ENCODE measurements around the gene SNF8.
"Not testable (repeated sequence)": the region's sequence is repeated elsewhere in the genome, so short reads cannot be mapped to it uniquely, and the experiment has no call there.

SNF8 gene

GRCh38 chr17:48970865-48971687 lies 26.4 kb upstream of the SNF8 start:
- Histone ChIP-seq H3K27ac (ENCODE audit: low read depth, low read length) (peak overlapping the region; percentile 59; the same call in 1 of the 2 replicates), H3K4me3 (ENCODE audit: low read depth, low read length) (no peak overlapping the region), H2AFZ (ENCODE audit: low read length, unreplicated experiment) (no peak overlapping the region)

GRCh38 chr17:48970224-48970623 lies 25.6 kb upstream of the SNF8 start:
- Histone ChIP-seq H3K4me1 (ENCODE audit: control insufficient read depth, insufficient read depth, low read length, unreplicated experiment) (peaks cover 25% of the 10 kb centered on the region), H3K4me3 (ENCODE audit: low read depth, low read length) (no peak overlapping the region), H3K27ac (ENCODE audit: low read depth, low read length) (no peak overlapping the region), H3K79me2 (ENCODE audit: control insufficient read depth, insufficient read depth, low read length, unreplicated experiment) (no peaks in the 10 kb centered on the region), H2AFZ (ENCODE audit: low read length, unreplicated experiment) (no peak overlapping the region), H3K27me3 (ENCODE audit: insufficient read depth, low read length) (no peaks in the 10 kb centered on the region), H3K36me3 (ENCODE audit: insufficient read depth, low read length) (no peaks in the 10 kb centered on the region)

More at GRCh38 chr17:48970865-48971687, 26.4 kb upstream of the SNF8 start:
- no peaks in the 10 kb centered on the region for H3K36me3 ChIP-seq (ENCODE audit: insufficient read depth, low read length)
- H3K79me2 ChIP-seq (ENCODE audit: control insufficient read depth, insufficient read depth, low read length, unreplicated experiment), result no peaks in the 10 kb centered on the region
- H3K27me3 ChIP-seq (ENCODE audit: insufficient read depth, low read length), result no peaks in the 10 kb centered on the region
- peaks cover 25% of the 10 kb centered on the region for H3K4me1 ChIP-seq (ENCODE audit: control insufficient read depth, insufficient read depth, low read length, unreplicated experiment)

- Histone ChIP-seq H2AFZ (ENCODE audit: low read length, unreplicated experiment) (peak overlapping the region; percentile 99), H3K4me1 (ENCODE audit: control insufficient read depth, insufficient read depth, low read length, unreplicated experiment) (peaks cover 17% of the 10 kb centered on the region), H3K36me3 (ENCODE audit: insufficient read depth, low read length) (no peaks in the 10 kb centered on the region), H3K4me3 (ENCODE audit: low read depth, low read length) (peak overlapping the region; percentile 55), H3K79me2 (ENCODE audit: control insufficient read depth, insufficient read depth, low read length, unreplicated experiment) (no peaks in the 10 kb centered on the region), H3K27ac (ENCODE audit: low read depth, low read length) (no peak overlapping the region), H3K27me3 (ENCODE audit: insufficient read depth, low read length) (no peaks in the 10 kb centered on the region)
Observed at GRCh38 chr17:48961516-48962233, 17.0 kb upstream of the SNF8 start.

- Histone ChIP-seq H2AFZ (ENCODE audit: low read length, unreplicated experiment) (peak overlapping the region; percentile 31), H3K27me3 (ENCODE audit: insufficient read depth, low read length) (no peaks in the 10 kb centered on the region), H3K4me1 (ENCODE audit: control insufficient read depth, insufficient read depth, low read length, unreplicated experiment) (peaks cover 17% of the 10 kb centered on the region)
Observed at GRCh38 chr17:48960834-48961515, 16.3 kb upstream of the SNF8 start.

GRCh38 chr17:48954300-48954755 lies 9.7 kb upstream of the SNF8 start:
- no peaks in the 10 kb centered on the region for H3K4me1 ChIP-seq (ENCODE audit: control insufficient read depth, insufficient read depth, low read length, unreplicated experiment)

More at GRCh38 chr17:48960834-48961515, 16.3 kb upstream of the SNF8 start:
- Histone ChIP-seq H3K36me3 (ENCODE audit: insufficient read depth, low read length) (no peaks in the 10 kb centered on the region), H3K27ac (ENCODE audit: low read depth, low read length) (no peak overlapping the region), H3K4me3 (ENCODE audit: low read depth, low read length) (peak overlapping the region; percentile 55), H3K79me2 (ENCODE audit: control insufficient read depth, insufficient read depth, low read length, unreplicated experiment) (no peaks in the 10 kb centered on the region)

GRCh38 chr17:48952904-48953303 lies 8.3 kb upstream of the SNF8 start:
- Histone ChIP-seq H3K4me3 (ENCODE audit: low read depth, low read length) (no peak overlapping the region), H3K79me2 (ENCODE audit: control insufficient read depth, insufficient read depth, low read length, unreplicated experiment) (no peaks in the 10 kb centered on the region), H3K4me1 (ENCODE audit: control insufficient read depth, insufficient read depth, low read length, unreplicated experiment) (no peaks in the 10 kb centered on the region), H3K36me3 (ENCODE audit: insufficient read depth, low read length) (no peaks in the 10 kb centered on the region), H2AFZ (ENCODE audit: low read length, unreplicated experiment) (peak overlapping the region; percentile 5), H3K27me3 (ENCODE audit: insufficient read depth, low read length) (no peaks in the 10 kb centered on the region), H3K27ac (ENCODE audit: low read depth, low read length) (no peak overlapping the region)

More at GRCh38 chr17:48954300-48954755, 9.7 kb upstream of the SNF8 start:
- no peak overlapping the region for H3K27ac ChIP-seq (ENCODE audit: low read depth, low read length)
- H3K79me2 ChIP-seq (ENCODE audit: control insufficient read depth, insufficient read depth, low read length, unreplicated experiment), result no peaks in the 10 kb centered on the region
- no peak overlapping the region for H2AFZ ChIP-seq (ENCODE audit: low read length, unreplicated experiment)
- H3K36me3 ChIP-seq (ENCODE audit: insufficient read depth, low read length), result no peaks in the 10 kb centered on the region
- H3K4me3 ChIP-seq (ENCODE audit: low read depth, low read length), result no peak overlapping the region
- H3K27me3 ChIP-seq (ENCODE audit: insufficient read depth, low read length), result no peaks in the 10 kb centered on the region

GRCh38 chr17:48951572-48951971 lies 6.9 kb upstream of the SNF8 start:
- no peaks in the 10 kb centered on the region for H3K36me3 ChIP-seq (ENCODE audit: insufficient read depth, low read length)
- H3K27me3 ChIP-seq (ENCODE audit: insufficient read depth, low read length), result no peaks in the 10 kb centered on the region
- H3K79me2 ChIP-seq (ENCODE audit: control insufficient read depth, insufficient read depth, low read length, unreplicated experiment), result no peaks in the 10 kb centered on the region
- no peak overlapping the region for H3K4me3 ChIP-seq (ENCODE audit: low read depth, low read length)
- no peak overlapping the region for H2AFZ ChIP-seq (ENCODE audit: low read length, unreplicated experiment)
- no peaks in the 10 kb centered on the region for H3K4me1 ChIP-seq (ENCODE audit: control insufficient read depth, insufficient read depth, low read length, unreplicated experiment)
- H3K27ac ChIP-seq (ENCODE audit: low read depth, low read length), result no peak overlapping the region

GRCh38 chr17:48945261-48945651 lies 614 bp upstream of the SNF8 start:
- Histone ChIP-seq H3K79me2 (ENCODE audit: control insufficient read depth, insufficient read depth, low read length, unreplicated experiment) (peaks cover 21% of the 10 kb centered on the region), H3K4me3 (ENCODE audit: low read depth, low read length) (peak overlapping the region; percentile 99), H2AFZ (ENCODE audit: low read length, unreplicated experiment) (peak overlapping the region; percentile 98), H3K27ac (ENCODE audit: low read depth, low read length) (peak overlapping the region; percentile 88), H3K4me1 (ENCODE audit: control insufficient read depth, insufficient read depth, low read length, unreplicated experiment) (peaks cover 18% of the 10 kb centered on the region)
- H3K27me3 ChIP-seq (ENCODE audit: insufficient read depth, low read length); H3K36me3 ChIP-seq (ENCODE audit: insufficient read depth, low read length): not testable (repeated sequence)

GRCh38 chr17:48933035-48933434 lies 11.6 kb downstream of the SNF8 start:
- no peak overlapping the region for H2AFZ ChIP-seq (ENCODE audit: low read length, unreplicated experiment)
- no peak overlapping the region for H3K4me3 ChIP-seq (ENCODE audit: low read depth, low read length)
- H3K27me3 ChIP-seq (ENCODE audit: insufficient read depth, low read length), result no peaks in the 10 kb centered on the region
- H3K27ac ChIP-seq (ENCODE audit: low read depth, low read length), result no peak overlapping the region
- H3K36me3 ChIP-seq (ENCODE audit: insufficient read depth, low read length), result peaks cover 24% of the 10 kb centered on the region
- no peaks in the 10 kb centered on the region for H3K4me1 ChIP-seq (ENCODE audit: control insufficient read depth, insufficient read depth, low read length, unreplicated experiment)
- H3K79me2 ChIP-seq (ENCODE audit: control insufficient read depth, insufficient read depth, low read length, unreplicated experiment), result no peaks in the 10 kb centered on the region

GRCh38 chr17:48930435-48930873 lies 14.2 kb downstream of the SNF8 start:
- no peaks in the 10 kb centered on the region for H3K4me1 ChIP-seq (ENCODE audit: control insufficient read depth, insufficient read depth, low read length, unreplicated experiment)
- peaks cover 2% of the 10 kb centered on the region for H3K79me2 ChIP-seq (ENCODE audit: control insufficient read depth, insufficient read depth, low read length, unreplicated experiment)
- H3K27ac ChIP-seq (ENCODE audit: low read depth, low read length), result no peak overlapping the region
- H3K36me3 ChIP-seq (ENCODE audit: insufficient read depth, low read length), result peaks cover 31% of the 10 kb centered on the region
- no peak overlapping the region for H3K4me3 ChIP-seq (ENCODE audit: low read depth, low read length)
- H2AFZ ChIP-seq (ENCODE audit: low read length, unreplicated experiment), result no peak overlapping the region
- no peaks in the 10 kb centered on the region for H3K27me3 ChIP-seq (ENCODE audit: insufficient read depth, low read length)
